Vagina (tissue), 2 donors: ENCODE results near the gene DLG2. TPM values are rescaled to one million over a fixed set of nuclear protein-coding genes. Genes with fewer than 3 reads are reported as not detected.

Experiments used
- DNase-seq, 2 donors: peaks; one replicate each; pipeline ENCODE4 v3.0.0-alpha.2; 2017; ENCODE audit errors: extremely low spot score in 2 of 2
- H3K27ac ChIP-seq: fragments of 200-600 bp; sonication (generic); one replicate; pipeline ENCODE4 v1.5.1; 2019
- H3K27me3 ChIP-seq: fragments of 200-600 bp; sonication (generic); one replicate; pipeline ENCODE4 v1.5.1; 2019
- H3K36me3 ChIP-seq, 2 donors: fragments of 200-600 bp; sonication (generic); one replicate each; pipeline ENCODE4 v1.5.1; 2017 to 2019
- H3K4me1 ChIP-seq: fragments of 200-600 bp; sonication (generic); one replicate; pipeline ENCODE4 v1.5.1; 2019
- H3K4me3 ChIP-seq, 2 donors: fragments of 200-600 bp; sonication (generic); 1 replicate in 1 of 2; 2 replicates in 1 of 2; pipeline ENCODE4 v1.5.1; 2016 to 2019
- H3K9me3 ChIP-seq: fragments of 200-600 bp; sonication (generic); one replicate; pipeline ENCODE4 v1.5.1; 2019
- POLR2A ChIP-seq, 2 donors: fragments of 450-650 bp; IDR thresholded peaks; one replicate each; pipeline ENCODE4 v1.6.1; 2017; ENCODE audit warnings: antibody characterized with exemption in 2 of 2, mild to moderate bottlenecking in 2 of 2, moderate library complexity in 2 of 2
- POLR2AphosphoS5 ChIP-seq, 2 donors: sonication (generic); formaldehyde crosslinking; IDR thresholded peaks; one replicate each; pipeline ENCODE4 v1.9.0; 2017; ENCODE audit warnings: antibody characterized with exemption in 2 of 2, mild to moderate bottlenecking in 2 of 2, low read depth in 1 of 2; ENCODE audit not compliant: insufficient read depth in 1 of 2
- intact Hi-C: fragments of 100-400 bp; cut with DNase I; formaldehyde crosslinking; loops from one replicate; pipeline ENCODE4 v1.15.1; 2023
- total RNA-seq: library from RNA; depleted of rRNA; stranded (reverse); fragments of >200 nt; gene quantifications from one replicate; pipeline ENCODE4 v1.2.3, GENCODE V29; 2016
- TF ChIP-seq, protein P1 (sequence below), 3 experiments: fragments of 450-650 bp in 2 of 3; fragments of 200-600 bp in 1 of 3; sonication (generic) in 1 of 3; IDR thresholded peaks; one replicate each; pipeline ENCODE4 v1.5.1; 2017 to 2019; ENCODE audit warnings: antibody characterized with exemption in 3 of 3, mild to moderate bottlenecking in 2 of 3, moderate library complexity in 2 of 3

Gene DLG2
- total RNA-seq, 1 donor from 2014 or later: 10.1 TPM

DNA sequence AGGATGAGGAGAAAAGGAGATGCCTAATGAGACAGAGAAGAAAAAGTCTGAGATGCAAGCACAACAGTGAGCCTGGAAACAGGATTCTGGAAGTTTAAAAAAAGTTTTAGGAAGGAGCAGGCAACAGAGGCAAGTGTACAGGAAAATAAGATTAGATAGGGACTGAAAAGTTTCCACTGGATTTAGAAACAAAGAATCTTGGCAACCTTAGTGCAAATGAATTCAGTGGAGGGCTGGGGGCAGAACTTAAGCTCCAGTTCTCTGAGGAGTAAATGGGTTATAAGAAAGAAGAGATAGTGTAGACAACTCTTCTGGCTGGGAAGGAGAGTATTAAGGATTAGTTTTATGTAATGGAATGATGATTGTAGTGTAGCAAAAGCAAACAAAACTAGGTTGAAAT, 1712.1 kb downstream of the DLG2 start:
- H3K4me3 ChIP-seq: no peak overlapping the region
- H3K27me3 ChIP-seq: no peaks in the 10 kb centered on the region
- no peak for DNase-seq
- no peak overlapping the region for H3K27ac ChIP-seq
- TF ChIP-seq, protein P1, sequence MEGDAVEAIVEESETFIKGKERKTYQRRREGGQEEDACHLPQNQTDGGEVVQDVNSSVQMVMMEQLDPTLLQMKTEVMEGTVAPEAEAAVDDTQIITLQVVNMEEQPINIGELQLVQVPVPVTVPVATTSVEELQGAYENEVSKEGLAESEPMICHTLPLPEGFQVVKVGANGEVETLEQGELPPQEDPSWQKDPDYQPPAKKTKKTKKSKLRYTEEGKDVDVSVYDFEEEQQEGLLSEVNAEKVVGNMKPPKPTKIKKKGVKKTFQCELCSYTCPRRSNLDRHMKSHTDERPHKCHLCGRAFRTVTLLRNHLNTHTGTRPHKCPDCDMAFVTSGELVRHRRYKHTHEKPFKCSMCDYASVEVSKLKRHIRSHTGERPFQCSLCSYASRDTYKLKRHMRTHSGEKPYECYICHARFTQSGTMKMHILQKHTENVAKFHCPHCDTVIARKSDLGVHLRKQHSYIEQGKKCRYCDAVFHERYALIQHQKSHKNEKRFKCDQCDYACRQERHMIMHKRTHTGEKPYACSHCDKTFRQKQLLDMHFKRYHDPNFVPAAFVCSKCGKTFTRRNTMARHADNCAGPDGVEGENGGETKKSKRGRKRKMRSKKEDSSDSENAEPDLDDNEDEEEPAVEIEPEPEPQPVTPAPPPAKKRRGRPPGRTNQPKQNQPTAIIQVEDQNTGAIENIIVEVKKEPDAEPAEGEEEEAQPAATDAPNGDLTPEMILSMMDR (IDR thresholded peaks at IDR 0.05): no peak
- TF ChIP-seq POLR2A (IDR thresholded peaks at IDR 0.05): no peak
- TF ChIP-seq POLR2AphosphoS5 (IDR thresholded peaks at IDR 0.05; ENCODE audit: insufficient read depth in 1 of 2, low read depth in 1 of 2): no peak
- H3K9me3 ChIP-seq: no peaks in the 10 kb centered on the region
- no peaks in the 10 kb centered on the region for H3K4me1 ChIP-seq
- intact Hi-C loops: no loop called here
- H3K36me3 ChIP-seq: no peaks in the 10 kb centered on the region

DNA sequence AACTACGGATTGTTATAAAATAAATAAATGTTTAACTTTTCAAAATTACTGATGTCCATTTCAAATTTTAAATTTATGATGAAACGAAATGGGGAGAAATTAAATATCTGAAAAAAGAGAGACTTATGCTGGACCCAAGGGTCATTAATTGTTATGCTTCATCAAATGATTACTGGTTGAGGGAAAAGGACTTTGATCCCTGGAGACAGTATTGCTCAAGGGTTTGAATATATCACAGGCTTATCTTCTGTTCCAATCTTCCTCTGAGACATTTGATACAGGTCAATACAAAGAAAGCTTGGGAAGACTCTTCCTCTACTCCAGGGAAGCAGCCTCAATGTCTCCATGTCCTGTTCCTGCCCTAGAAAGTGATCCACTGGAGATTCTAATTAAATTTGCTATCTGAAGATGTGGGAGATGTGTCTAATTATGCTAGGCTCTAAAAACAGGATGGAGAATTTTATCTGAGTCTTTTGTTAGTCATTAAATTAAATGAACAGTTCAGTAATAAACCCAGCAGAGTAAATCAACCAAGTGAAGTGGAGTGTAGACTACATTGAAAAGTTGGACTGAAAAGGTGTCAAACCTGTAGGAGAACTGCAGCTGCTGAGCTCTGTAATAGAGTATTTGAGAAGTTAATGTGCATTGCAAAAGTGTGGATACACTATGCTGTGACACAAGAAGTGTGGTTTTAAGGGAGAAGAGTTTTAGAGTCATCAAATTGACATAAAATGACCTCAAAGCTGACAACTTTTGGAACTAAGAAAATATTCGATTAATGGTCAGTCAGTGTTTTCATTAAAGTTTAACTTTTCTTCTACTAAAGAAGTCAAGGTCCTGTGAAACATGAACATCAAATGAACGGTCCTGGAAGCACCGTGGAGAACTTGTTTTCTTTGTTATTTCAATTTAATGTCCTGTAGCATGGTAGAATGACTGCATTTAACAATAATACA, 1717.3 kb downstream of the DLG2 start:
- H3K4me3 ChIP-seq: no peak overlapping the region
- H3K4me1 ChIP-seq: no peaks in the 10 kb centered on the region
- TF ChIP-seq POLR2AphosphoS5 (IDR thresholded peaks at IDR 0.05; ENCODE audit: insufficient read depth in 1 of 2, low read depth in 1 of 2) (no peak), POLR2A (IDR thresholded peaks at IDR 0.05) (no peak)
- TF ChIP-seq, protein P1 (IDR thresholded peaks at IDR 0.05): no peak
- no peak overlapping the region for H3K27ac ChIP-seq
- intact Hi-C loops: no loop called here
- H3K9me3 ChIP-seq: no peaks in the 10 kb centered on the region
- no peaks in the 10 kb centered on the region for H3K36me3 ChIP-seq
- H3K27me3 ChIP-seq: no peaks in the 10 kb centered on the region
- no peak for DNase-seq

DNA sequence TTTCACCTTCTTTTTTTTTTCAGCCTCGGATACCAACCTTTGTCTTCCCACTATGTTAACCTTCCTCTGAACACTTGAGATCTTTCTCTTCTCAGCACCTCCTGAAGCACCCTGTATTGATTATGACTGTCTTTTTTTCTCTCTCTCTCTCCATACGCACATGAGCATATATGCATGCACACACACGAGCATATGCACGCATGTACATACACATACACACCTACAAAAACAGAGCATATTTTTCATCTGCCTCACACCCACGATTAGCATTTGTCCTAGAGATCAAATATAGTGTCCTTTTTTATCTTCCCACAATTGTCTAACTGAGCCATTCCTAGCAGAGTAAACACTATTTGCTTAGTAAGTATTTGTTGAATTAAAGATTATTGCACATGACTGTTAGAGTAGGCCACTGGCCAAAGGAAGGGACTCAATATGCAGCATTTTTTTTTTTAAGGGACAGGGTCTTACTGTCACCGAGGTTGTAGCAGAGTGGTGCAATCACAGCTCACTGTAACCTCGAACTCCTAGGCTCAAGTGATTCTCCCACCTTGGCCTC, 1718.8 kb downstream of the DLG2 start:
- Histone ChIP-seq H3K27me3 (no peaks in the 10 kb centered on the region), H3K27ac (no peak overlapping the region), H3K4me1 (no peaks in the 10 kb centered on the region), H3K9me3 (no peaks in the 10 kb centered on the region), H3K4me3 (no peak overlapping the region), H3K36me3 (no peaks in the 10 kb centered on the region)
- TF ChIP-seq, protein P1 (IDR thresholded peaks at IDR 0.05): no peak
- TF ChIP-seq POLR2AphosphoS5 (IDR thresholded peaks at IDR 0.05; ENCODE audit: insufficient read depth in 1 of 2, low read depth in 1 of 2) (no peak), POLR2A (IDR thresholded peaks at IDR 0.05) (no peak)
- no peak for DNase-seq
- intact Hi-C loops: no loop called here

DNA sequence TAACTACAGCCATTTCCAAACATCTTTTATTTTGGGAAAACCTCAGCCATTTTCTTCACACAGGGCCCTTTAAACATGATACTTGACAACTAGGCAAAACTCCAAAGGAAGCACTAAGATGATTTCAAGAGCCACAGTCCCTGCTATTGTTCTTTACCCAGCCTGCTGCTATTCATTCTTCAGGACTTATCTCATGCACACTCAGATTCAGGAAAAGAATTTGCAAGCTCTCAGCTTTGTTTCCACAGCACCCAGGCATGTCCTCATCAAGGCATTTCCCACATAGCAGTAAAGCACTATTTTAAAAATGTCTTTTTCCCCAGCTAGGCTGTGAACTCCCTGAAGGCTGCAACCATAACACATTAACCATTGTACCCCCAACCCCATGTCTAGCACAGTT, 1731.6 kb downstream of the DLG2 start:
- Histone ChIP-seq H3K27me3 (no peaks in the 10 kb centered on the region), H3K36me3 (no peaks in the 10 kb centered on the region), H3K9me3 (no peaks in the 10 kb centered on the region), H3K27ac (no peak overlapping the region), H3K4me3 (no peak overlapping the region), H3K4me1 (no peaks in the 10 kb centered on the region)
- no peak for DNase-seq
- intact Hi-C loops: no loop called here
- TF ChIP-seq POLR2AphosphoS5 (IDR thresholded peaks at IDR 0.05; ENCODE audit: insufficient read depth in 1 of 2, low read depth in 1 of 2) (no peak), POLR2A (IDR thresholded peaks at IDR 0.05) (no peak)
- TF ChIP-seq, protein P1 (IDR thresholded peaks at IDR 0.05): no peak

DNA sequence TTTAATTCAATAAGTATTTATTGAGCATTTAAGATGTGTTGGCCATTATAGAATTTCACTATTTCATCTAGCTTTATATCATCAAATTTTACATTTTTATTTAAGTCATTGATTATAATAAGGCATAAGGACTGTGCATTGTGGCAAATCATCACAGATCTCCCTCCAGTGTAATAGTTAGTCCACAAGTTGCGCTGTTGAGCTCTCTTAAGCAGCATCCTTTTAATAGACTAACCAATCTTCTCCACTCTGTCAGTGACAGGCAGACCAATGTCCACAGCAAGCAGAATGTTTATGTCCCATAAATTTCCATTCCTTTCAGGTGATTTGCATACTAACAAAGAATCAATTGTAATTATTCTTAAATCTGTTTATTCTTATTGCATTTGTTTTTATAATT, 1745.7 kb downstream of the DLG2 start:
- intact Hi-C loops: no loop called here
- H3K4me1 ChIP-seq: no peaks in the 10 kb centered on the region
- H3K4me3 ChIP-seq: no peak overlapping the region
- no peaks in the 10 kb centered on the region for H3K9me3 ChIP-seq
- H3K27ac ChIP-seq: no peak overlapping the region
- no peaks in the 10 kb centered on the region for H3K36me3 ChIP-seq
- TF ChIP-seq, protein P1 (IDR thresholded peaks at IDR 0.05): no peak
- no peak for TF ChIP-seq POLR2AphosphoS5 (IDR thresholded peaks at IDR 0.05; ENCODE audit: insufficient read depth in 1 of 2, low read depth in 1 of 2)
- TF ChIP-seq POLR2A (IDR thresholded peaks at IDR 0.05): no peak
- no peak for DNase-seq
- H3K27me3 ChIP-seq: no peaks in the 10 kb centered on the region
